K562 (cell line): ENCODE measurements around the gene PTPN5. TPM values are rescaled to one million over a fixed set of nuclear protein-coding genes. Genes with fewer than 3 reads are reported as not detected.

Experiments
- ATAC-seq: fragments of 200-7000 bp; cut with Tn5 transposase; 3 replicates; pipeline ENCODE4 v1.9.1; 2020; ENCODE audit warnings: moderate library complexity
- BruUV-seq: library from RNA; stranded (reverse); fragments of 400-500 nt; replicated peaks from 2 replicates; lab custom pipeline; 2021; lab: Mats Ljungman, UMichigan
- CTCF ChIA-PET: fragments of 300-600 bp; formaldehyde crosslinking; extraction: SDS; loops from one replicate; lab custom pipeline; 2021; ENCODE audit warnings: low intra/inter-chr PET ratio; lab: Yijun Ruan, JAX
- POLR2A ChIA-PET: fragments of 300-600, 350-650 bp; sonication (Branson Sonifier 250); formaldehyde crosslinking; extraction: SDS; loops from one replicate; lab custom pipeline; 2021; ENCODE audit warnings: antibody characterized with exemption, inconsistent platforms; lab: Yijun Ruan, JAX
- DNase-seq, 4 experiments: peaks; one replicate each; pipeline versions ENCODE4 v3.0.0 to v3.0.0-alpha.2; 2011 to 2018; ENCODE audit warnings: low spot score in 3 of 4, mixed read lengths in 3 of 4; ENCODE audit errors: extremely low read depth in 1 of 4
- FAIRE-seq: peaks from 2 replicates; lab custom pipeline; 2011; peaks lifted over from hg19 to GRCh38; lab: Jason Lieb, UNC
- H2AFZ ChIP-seq: 2 replicates; pipeline ENCODE4 v1.6.0; 2011; ENCODE audit warnings: low read depth, low read length, control low read depth, inconsistent platforms
- H3K27ac ChIP-seq: fragments of 200-600 bp; 3 replicates; pipeline ENCODE4 v1.8.0; 2011; ENCODE audit warnings: low read depth, mild to moderate bottlenecking, control low read depth, inconsistent platforms, low read length, moderate library complexity, mixed read lengths; ENCODE audit errors: extremely low read depth
- H3K27me3 ChIP-seq, 2 experiments: fragments of 300-600 bp in 1 of 2; 2 replicates in 1 of 2; 3 replicates in 1 of 2; pipeline versions ENCODE4 v1.6.0 to v1.8.0; 2011; ENCODE audit warnings: inconsistent platforms in 2 of 2, low read length in 2 of 2, mild to moderate bottlenecking in 1 of 2, mixed read lengths in 1 of 2, moderate library complexity in 1 of 2; ENCODE audit not compliant: control insufficient read depth in 2 of 2, insufficient read depth in 2 of 2
- H3K36me3 ChIP-seq: fragments of 300-600 bp; 3 replicates; pipeline ENCODE4 v1.8.0; 2011; ENCODE audit warnings: mild to moderate bottlenecking, low read length, inconsistent platforms; ENCODE audit not compliant: control insufficient read depth, insufficient read depth
- H3K4me1 ChIP-seq, 2 experiments: fragments of 200-600 bp in 1 of 2; replicated peaks in 1 of 2; 2 replicates in 1 of 2; 3 replicates in 1 of 2; pipeline versions ENCODE4 v1.5.1 to v1.8.0; 2011; ENCODE audit warnings: inconsistent platforms in 2 of 2, low read length in 2 of 2, mild to moderate bottlenecking in 1 of 2, mixed read lengths in 1 of 2, moderate library complexity in 1 of 2; ENCODE audit not compliant: control insufficient read depth in 2 of 2, insufficient read depth in 2 of 2
- H3K4me2 ChIP-seq: 2 replicates; pipeline ENCODE4 v1.6.1; 2011; ENCODE audit warnings: low read length, control low read depth, inconsistent platforms, mixed read lengths; ENCODE audit not compliant: insufficient read depth
- H3K4me3 ChIP-seq: fragments of 200-600 bp; sonication (generic), shearing (Covaris generic); 2 replicates; pipeline ENCODE4 v1.5.1; 2016; ENCODE audit warnings: control low read depth, inconsistent platforms
- H3K79me2 ChIP-seq: fragments of 200-600 bp; 3 replicates; pipeline ENCODE4 v1.8.0; 2011; ENCODE audit warnings: low read length, inconsistent platforms; ENCODE audit not compliant: control insufficient read depth, insufficient read depth
- H3K9ac ChIP-seq, 2 experiments: 2 replicates each; pipeline versions ENCODE4 v1.6.0 to v1.6.1; 2011; ENCODE audit warnings: low read depth in 2 of 2, low read length in 2 of 2, control low read depth in 1 of 2, inconsistent platforms in 1 of 2, mild to moderate bottlenecking in 1 of 2, mixed read lengths in 1 of 2; ENCODE audit not compliant: insufficient read depth in 1 of 2
- H3K9me1 ChIP-seq: one replicate; pipeline ENCODE4 v1.6.0; 2011; ENCODE audit warnings: inconsistent platforms, mild to moderate bottlenecking, low read length, moderate library complexity; ENCODE audit not compliant: control insufficient read depth, insufficient read depth
- H3K9me3 ChIP-seq: replicated peaks from 2 replicates; pipeline ENCODE4 v1.5.1; 2011; ENCODE audit warnings: low read depth, low read length, inconsistent platforms; ENCODE audit not compliant: control insufficient read depth, insufficient read depth
- H4K20me1 ChIP-seq: replicated peaks from 2 replicates; pipeline ENCODE4 v1.6.1; 2011; ENCODE audit warnings: low read length, inconsistent platforms, mixed read lengths; ENCODE audit not compliant: control insufficient read depth, insufficient read depth
- C11orf30 ChIP-seq: fragments of 450-650 bp; IDR thresholded peaks from 2 replicates; pipeline ENCODE4 v1.6.1; 2016; ENCODE audit warnings: low read depth, mild to moderate bottlenecking
- EZH2 ChIP-seq: IDR thresholded peaks from 2 replicates; pipeline ENCODE4 v1.6.1; 2012; ENCODE audit warnings: low read depth, mild to moderate bottlenecking, inconsistent platforms, low read length, borderline replicate concordance
- FOXK2 ChIP-seq, 2 experiments: fragments of 450-650 bp; IDR thresholded peaks in 1 of 2; conservative IDR thresholded peaks in 1 of 2; 2 replicates each; pipeline ENCODE4 v1.6.1; 2016; ENCODE audit warnings: low read depth in 2 of 2, mild to moderate bottlenecking in 1 of 2
- MBD2 ChIP-seq: sonication (generic); IDR thresholded peaks from 2 replicates; pipeline ENCODE4 v1.6.1; 2016; ENCODE audit warnings: low read depth, borderline replicate concordance
- NFE2 ChIP-seq: IDR thresholded peaks from 2 replicates; pipeline ENCODE4 v1.6.1; 2014; ENCODE audit warnings: antibody characterized with exemption, low read depth
- SOX6 ChIP-seq: fragments of 450-650 bp; IDR thresholded peaks from 2 replicates; pipeline ENCODE4 v1.6.1; 2014; ENCODE audit warnings: mild to moderate bottlenecking
- SREBF2 ChIP-seq: sonication (generic); formaldehyde crosslinking; IDR thresholded peaks from 2 replicates; pipeline ENCODE4 v1.4.0; 2020; ENCODE audit warnings: mild to moderate bottlenecking, missing genetic modification reagents
- TAF9B ChIP-seq: fragments of 450-650 bp; IDR thresholded peaks from 2 replicates; pipeline ENCODE4 v1.6.1; 2018; ENCODE audit warnings: mild to moderate bottlenecking; ENCODE audit not compliant: partially characterized antibody
- U2AF2 ChIP-seq: fragments of 200-400 bp; formaldehyde crosslinking; optimal IDR thresholded peaks from 2 replicates; pipeline ENCODE3; 2017; ENCODE audit warnings: low read depth, mild to moderate bottlenecking, low read length
- XRCC5 ChIP-seq: fragments of 200-400 bp; formaldehyde crosslinking; IDR thresholded peaks from 2 replicates; pipeline ENCODE4 v1.6.1; 2017; ENCODE audit warnings: low read depth, mild to moderate bottlenecking, low read length
- ZBTB7A ChIP-seq: IDR thresholded peaks from 2 replicates; pipeline ENCODE4 v1.6.1; 2011; ENCODE audit warnings: low read depth, mild to moderate bottlenecking, low read length, moderate library complexity, borderline replicate concordance; ENCODE audit not compliant: control insufficient read depth
- ZNF507 ChIP-seq: conservative IDR thresholded peaks from 2 replicates; pipeline ENCODE4 v1.6.1; 2017; ENCODE audit warnings: missing genetic modification characterization, missing compliant biosample characterization
- ZNF75A ChIP-seq: fragments of 450-650 bp; formaldehyde crosslinking; IDR thresholded peaks from 2 replicates; pipeline ENCODE4 v1.4.0; 2020; ENCODE audit warnings: mild to moderate bottlenecking
- WGBS: fragments of 100-300 bp; shearing (Covaris generic); methylation state at CpG from one replicate; pipeline ENCODE4 v1.1.6; 2016; ENCODE audit warnings: low coverage, mixed read lengths; ENCODE audit not compliant: insufficient coverage; ENCODE audit errors: missing lambda C conversion rate; 5-methylcytosine and 5-hydroxymethylcytosine counted together
- in situ Hi-C: fragments of 300-500 bp; cut with MboI; formaldehyde crosslinking; loops from 4 replicates; pipeline ENCODE4 v1.15.0; 2018; ENCODE audit warnings: inconsistent platforms, mixed read lengths
- intact Hi-C: fragments of 100-400 bp; cut with micrococcal nuclease; formaldehyde crosslinking; loops from 2 replicates; pipeline ENCODE4 v1.14.2; 2022
- polyA plus RNA-seq, 8 experiments: library from polyadenylated mRNA; depleted of rRNA in 4 of 8; stranded (reverse) in 5 of 8; unstranded in 3 of 8; fragments of >200 nt; fragmentation: Nextera tagmentation in 2 of 8; fragmentation: Illumina TruSeq in 1 of 8; extraction: Ambion mirVana in 2 of 8; extraction: Trizol in 1 of 8; gene quantifications; 2 replicates each; pipeline versions ENCODE4 v1.2.1 to v1.2.3, GENCODE V29; 2011 to 2014; ENCODE audit warnings: inconsistent platforms in 1 of 8, missing spikeins in 1 of 8
- total RNA-seq, 7 experiments: library from RNA; depleted of rRNA in 6 of 7; stranded (reverse); fragments of >200 nt in 6 of 7; fragmentation: Illumina TruSeq in 2 of 7; extraction: Trizol in 2 of 7; gene quantifications; 2 replicates each; pipeline versions ENCODE4 v1.2.1 to v1.2.3, GENCODE V29; 2011 to 2021; ENCODE audit warnings: low replicate concordance in 1 of 7
- TF ChIP-seq, protein P1 (sequence below): fragments of 450-650 bp; IDR thresholded peaks from 2 replicates; pipeline ENCODE4 v1.6.1; 2016; ENCODE audit warnings: low read depth, mild to moderate bottlenecking, moderate library complexity
- TF ChIP-seq, protein P2 (sequence below): fragments of 250-450 bp; sonication (Bioruptor Pico); IDR thresholded peaks from 2 replicates; pipeline ENCODE4 v1.4.0; 2020
- TF ChIP-seq, protein P3 (sequence below): fragments of 250-450 bp; sonication (Bioruptor Pico); IDR thresholded peaks from 2 replicates; pipeline ENCODE4 v1.6.1; 2021; ENCODE audit warnings: mild to moderate bottlenecking
- TF ChIP-seq, protein P4 (sequence below), 2 experiments: fragments of 450-650 bp in 1 of 2; IDR thresholded peaks; 2 replicates each; pipeline ENCODE4 v1.6.1; 2011 to 2017; ENCODE audit warnings: low read depth in 2 of 2, antibody characterized with exemption in 1 of 2, borderline replicate concordance in 1 of 2, low read length in 1 of 2, mild to moderate bottlenecking in 1 of 2, mixed read lengths in 1 of 2; ENCODE audit not compliant: control insufficient read depth in 1 of 2

PTPN5 gene
- total and polyA plus RNA-seq, 9 of the 15 experiments (the other 6 are each of a cell fraction or from before 2014, with no cell fraction given): not detected

DNA sequence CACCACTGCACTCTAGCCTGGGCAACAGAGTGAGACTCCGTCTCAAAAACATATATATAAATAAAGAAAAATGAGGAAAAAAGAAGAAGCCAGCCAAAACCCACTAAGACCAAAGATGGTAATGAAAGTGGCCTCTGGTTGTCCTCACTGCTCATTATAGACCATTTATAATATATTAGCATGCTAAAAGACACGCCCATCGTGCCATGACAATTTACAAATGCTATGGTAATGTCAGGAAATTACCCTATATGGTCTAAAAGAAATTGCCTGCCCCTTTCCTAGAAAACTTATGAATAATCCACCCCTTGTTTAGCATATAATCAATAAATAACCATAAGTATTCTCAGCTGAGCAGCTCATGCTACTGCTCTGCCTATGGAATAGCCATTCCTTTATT is 109.1 kb downstream of the PTPN5 start:
- in situ Hi-C loops (no loop called here), intact Hi-C loops (no loop called here)
- H3K9me1 ChIP-seq: no peaks in the 10 kb centered on the region
- no peaks in the 10 kb centered on the region for H4K20me1 ChIP-seq
- no peaks in the 10 kb centered on the region for H3K9me3 ChIP-seq
- H3K79me2 ChIP-seq: no peaks in the 10 kb centered on the region
- WGBS: 31% methylated on average over 3 of the region's 3 CpGs
- no peak overlapping the region for H3K27ac ChIP-seq
- no peaks in the 10 kb centered on the region for H3K27me3 ChIP-seq
- H3K9ac ChIP-seq: no peak overlapping the region
- no peak overlapping the region for H3K4me2 ChIP-seq
- DNase-seq (no peak), FAIRE-seq (no peak), ATAC-seq (no peak)
- no peaks in the 10 kb centered on the region for H3K36me3 ChIP-seq
- H2AFZ ChIP-seq: no peak overlapping the region
- ChIA-PET POLR2A (interaction anchor here (0.6 kb wide), 1 partner anchor 48 kb away, joined by 3 read pairs; no protein-coding TSS in a partner anchor), CTCF (no interaction called here)
- H3K4me3 ChIP-seq: no peak overlapping the region
- H3K4me1 ChIP-seq: no peaks in the 10 kb centered on the region; a peak in 4 of 5 replicates
- BruUV-seq: no TSS peak
- TF ChIP-seq MBD2 (no peak), C11orf30 (no peak), ZBTB7A (no peak), SOX6 (no peak), FOXK2 (conservative IDR thresholded peaks at IDR 0.05 in 1 of 2, IDR thresholded peaks at IDR 0.05 in 1 of 2; ENCODE audit: low read depth in 2 of 2) (no peak), ZNF75A (CRISPR knock-in tag) (no peak), EZH2 (no peak), XRCC5 (no peak), NFE2 (no peak), ZNF507 (tag) (no peak), SREBF2 (CRISPR knock-in tag) (no peak), TAF9B (no peak), U2AF2 (no peak)
- TF ChIP-seq, protein P1, sequence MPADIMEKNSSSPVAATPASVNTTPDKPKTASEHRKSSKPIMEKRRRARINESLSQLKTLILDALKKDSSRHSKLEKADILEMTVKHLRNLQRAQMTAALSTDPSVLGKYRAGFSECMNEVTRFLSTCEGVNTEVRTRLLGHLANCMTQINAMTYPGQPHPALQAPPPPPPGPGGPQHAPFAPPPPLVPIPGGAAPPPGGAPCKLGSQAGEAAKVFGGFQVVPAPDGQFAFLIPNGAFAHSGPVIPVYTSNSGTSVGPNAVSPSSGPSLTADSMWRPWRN: no peak
- TF ChIP-seq, protein P2, sequence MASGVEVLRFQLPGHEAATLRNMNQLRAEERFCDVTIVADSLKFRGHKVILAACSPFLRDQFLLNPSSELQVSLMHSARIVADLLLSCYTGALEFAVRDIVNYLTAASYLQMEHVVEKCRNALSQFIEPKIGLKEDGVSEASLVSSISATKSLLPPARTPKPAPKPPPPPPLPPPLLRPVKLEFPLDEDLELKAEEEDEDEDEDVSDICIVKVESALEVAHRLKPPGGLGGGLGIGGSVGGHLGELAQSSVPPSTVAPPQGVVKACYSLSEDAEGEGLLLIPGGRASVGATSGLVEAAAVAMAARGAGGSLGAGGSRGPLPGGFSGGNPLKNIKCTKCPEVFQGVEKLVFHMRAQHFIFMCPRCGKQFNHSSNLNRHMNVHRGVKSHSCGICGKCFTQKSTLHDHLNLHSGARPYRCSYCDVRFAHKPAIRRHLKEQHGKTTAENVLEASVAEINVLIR (CRISPR knock-in tag): no peak
- TF ChIP-seq, protein P3, sequence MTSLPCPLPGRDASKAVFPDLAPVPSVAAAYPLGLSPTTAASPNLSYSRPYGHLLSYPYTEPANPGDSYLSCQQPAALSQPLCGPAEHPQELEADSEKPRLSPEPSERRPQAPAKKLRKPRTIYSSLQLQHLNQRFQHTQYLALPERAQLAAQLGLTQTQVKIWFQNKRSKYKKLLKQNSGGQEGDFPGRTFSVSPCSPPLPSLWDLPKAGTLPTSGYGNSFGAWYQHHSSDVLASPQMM (CRISPR knock-in tag): no peak
- TF ChIP-seq, protein P4, sequence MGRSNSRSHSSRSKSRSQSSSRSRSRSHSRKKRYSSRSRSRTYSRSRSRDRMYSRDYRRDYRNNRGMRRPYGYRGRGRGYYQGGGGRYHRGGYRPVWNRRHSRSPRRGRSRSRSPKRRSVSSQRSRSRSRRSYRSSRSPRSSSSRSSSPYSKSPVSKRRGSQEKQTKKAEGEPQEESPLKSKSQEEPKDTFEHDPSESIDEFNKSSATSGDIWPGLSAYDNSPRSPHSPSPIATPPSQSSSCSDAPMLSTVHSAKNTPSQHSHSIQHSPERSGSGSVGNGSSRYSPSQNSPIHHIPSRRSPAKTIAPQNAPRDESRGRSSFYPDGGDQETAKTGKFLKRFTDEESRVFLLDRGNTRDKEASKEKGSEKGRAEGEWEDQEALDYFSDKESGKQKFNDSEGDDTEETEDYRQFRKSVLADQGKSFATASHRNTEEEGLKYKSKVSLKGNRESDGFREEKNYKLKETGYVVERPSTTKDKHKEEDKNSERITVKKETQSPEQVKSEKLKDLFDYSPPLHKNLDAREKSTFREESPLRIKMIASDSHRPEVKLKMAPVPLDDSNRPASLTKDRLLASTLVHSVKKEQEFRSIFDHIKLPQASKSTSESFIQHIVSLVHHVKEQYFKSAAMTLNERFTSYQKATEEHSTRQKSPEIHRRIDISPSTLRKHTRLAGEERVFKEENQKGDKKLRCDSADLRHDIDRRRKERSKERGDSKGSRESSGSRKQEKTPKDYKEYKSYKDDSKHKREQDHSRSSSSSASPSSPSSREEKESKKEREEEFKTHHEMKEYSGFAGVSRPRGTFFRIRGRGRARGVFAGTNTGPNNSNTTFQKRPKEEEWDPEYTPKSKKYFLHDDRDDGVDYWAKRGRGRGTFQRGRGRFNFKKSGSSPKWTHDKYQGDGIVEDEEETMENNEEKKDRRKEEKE (IDR thresholded peaks at IDR 0.05; ENCODE audit: borderline replicate concordance in 1 of 2, control insufficient read depth in 1 of 2, low read depth in 2 of 2, low read length in 1 of 2): no peak
